Body of pancreas (tissue), 4 donors: ENCODE results near the gene SLC25A19. TPM values are rescaled to one million over a fixed set of nuclear protein-coding genes. Genes with fewer than 3 reads are reported as not detected.
A peak's percentile ranks its signal among the peaks of the same experiment; 100 is the strongest.

Experiments used
- ATAC-seq: fragments of 150-250 bp; one replicate; pipeline ENCODE4 v1.9.1; 2016
- DNase-seq, 4 donors: peaks; one replicate each; pipeline ENCODE4 v3.0.0-alpha.2; 2019
- H3K27ac ChIP-seq, 4 donors: fragments of 200-600 bp; sonication (generic); 1 replicate in 3 of 4; 2 replicates in 1 of 4; pipeline versions ENCODE4 v1.5.1 to v1.6.1; 2016 to 2019; ENCODE audit warnings: mild to moderate bottlenecking in 1 of 4, mixed read lengths in 1 of 4, moderate library complexity in 1 of 4
- H3K27me3 ChIP-seq, 2 donors: fragments of 200-600 bp; sonication (generic); one replicate each; pipeline ENCODE4 v1.6.0; 2016; ENCODE audit warnings: mild to moderate bottlenecking in 1 of 2
- H3K36me3 ChIP-seq, 2 donors: fragments of 200-600 bp; sonication (generic); replicated peaks in 1 of 2; 2 replicates each; pipeline ENCODE4 v1.5.1; 2016; ENCODE audit warnings: low read depth in 2 of 2; ENCODE audit not compliant: insufficient read depth in 1 of 2
- H3K4me1 ChIP-seq: fragments of 200-600 bp; sonication (generic); one replicate; pipeline ENCODE4 v1.6.0; 2016
- H3K4me3 ChIP-seq, 2 donors: fragments of 200-600 bp; sonication (generic); 1 replicate in 1 of 2; 2 replicates in 1 of 2; pipeline ENCODE4 v1.5.1; 2016 to 2019
- H3K9me3 ChIP-seq, 3 donors: fragments of 200-600 bp; sonication (generic); 1 replicate in 2 of 3; 2 replicates in 1 of 3; pipeline ENCODE4 v1.5.1; 2016
- POLR2A ChIP-seq, 3 donors: fragments of 450-650 bp; IDR thresholded peaks; one replicate each; pipeline ENCODE4 v1.6.1; 2016; ENCODE audit warnings: antibody characterized with exemption in 3 of 3, mild to moderate bottlenecking in 2 of 3
- WGBS, 2 donors: methylation state at CpG; one replicate each; pipeline ENCODE4 v1.1.5; 2017; 5-methylcytosine and 5-hydroxymethylcytosine counted together
- intact Hi-C: fragments of 100-400 bp; cut with DNase I; formaldehyde crosslinking; loops from one replicate; pipeline ENCODE4 v1.15.1; 2023
- total RNA-seq, 2 donors: library from RNA; depleted of rRNA; stranded (reverse); fragments of >200 nt; gene quantifications; one replicate each; pipeline ENCODE4 v1.1.0, GENCODE V29; 2016
- TF ChIP-seq, protein P1 (sequence below), 7 experiments: fragments of 450-650 bp in 4 of 7; fragments of 200-600 bp in 3 of 7; sonication (generic) in 3 of 7; IDR thresholded peaks; one replicate each; pipeline ENCODE4 v1.5.1; 2016 to 2019; ENCODE audit warnings: antibody characterized with exemption in 7 of 7

SLC25A19 gene
- total RNA-seq, 2 donors from 2014 or later: 7.6 to 8.3 TPM

DNA sequence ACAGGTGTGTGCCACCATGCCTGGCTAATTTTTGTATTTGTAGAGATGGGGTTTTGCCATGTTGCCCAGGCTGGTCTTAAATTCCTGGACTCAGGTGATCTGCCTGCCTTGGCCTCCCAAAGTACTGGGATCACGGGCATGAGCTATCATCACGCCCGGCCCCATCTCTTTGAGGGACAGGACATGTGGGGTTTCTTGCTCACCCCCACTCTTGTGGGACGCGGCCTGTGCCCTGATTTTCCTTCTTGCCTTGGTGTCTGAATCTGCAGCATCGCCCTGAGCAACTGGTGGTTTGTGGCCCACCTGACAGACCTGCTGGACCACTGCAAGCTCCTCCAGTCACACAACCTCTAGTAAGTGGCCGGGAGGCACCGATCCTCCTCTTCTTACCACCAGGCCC is 58.2 kb downstream of the SLC25A19 start:
- ATAC-seq (no peak), DNase-seq (no peak)
- 91 to 100% methylated on average over 6 to 7 of the region's 8 CpGs for WGBS, 2 donors
- H3K9me3 ChIP-seq: no peaks in the 10 kb centered on the region
- peaks cover 14 to 25% of the 10 kb centered on the region in 2 donors for H3K36me3 ChIP-seq
- no peak overlapping the region for H3K4me3 ChIP-seq
- H3K4me1 ChIP-seq: peaks cover 8% of the 10 kb centered on the region
- no peaks in the 10 kb centered on the region for H3K27me3 ChIP-seq
- intact Hi-C loops: no loop called here
- TF ChIP-seq, protein P1, sequence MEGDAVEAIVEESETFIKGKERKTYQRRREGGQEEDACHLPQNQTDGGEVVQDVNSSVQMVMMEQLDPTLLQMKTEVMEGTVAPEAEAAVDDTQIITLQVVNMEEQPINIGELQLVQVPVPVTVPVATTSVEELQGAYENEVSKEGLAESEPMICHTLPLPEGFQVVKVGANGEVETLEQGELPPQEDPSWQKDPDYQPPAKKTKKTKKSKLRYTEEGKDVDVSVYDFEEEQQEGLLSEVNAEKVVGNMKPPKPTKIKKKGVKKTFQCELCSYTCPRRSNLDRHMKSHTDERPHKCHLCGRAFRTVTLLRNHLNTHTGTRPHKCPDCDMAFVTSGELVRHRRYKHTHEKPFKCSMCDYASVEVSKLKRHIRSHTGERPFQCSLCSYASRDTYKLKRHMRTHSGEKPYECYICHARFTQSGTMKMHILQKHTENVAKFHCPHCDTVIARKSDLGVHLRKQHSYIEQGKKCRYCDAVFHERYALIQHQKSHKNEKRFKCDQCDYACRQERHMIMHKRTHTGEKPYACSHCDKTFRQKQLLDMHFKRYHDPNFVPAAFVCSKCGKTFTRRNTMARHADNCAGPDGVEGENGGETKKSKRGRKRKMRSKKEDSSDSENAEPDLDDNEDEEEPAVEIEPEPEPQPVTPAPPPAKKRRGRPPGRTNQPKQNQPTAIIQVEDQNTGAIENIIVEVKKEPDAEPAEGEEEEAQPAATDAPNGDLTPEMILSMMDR (IDR thresholded peaks at IDR 0.05): no peak
- no peak for TF ChIP-seq POLR2A (IDR thresholded peaks at IDR 0.05)
- H3K27ac ChIP-seq: no peak overlapping the region

DNA sequence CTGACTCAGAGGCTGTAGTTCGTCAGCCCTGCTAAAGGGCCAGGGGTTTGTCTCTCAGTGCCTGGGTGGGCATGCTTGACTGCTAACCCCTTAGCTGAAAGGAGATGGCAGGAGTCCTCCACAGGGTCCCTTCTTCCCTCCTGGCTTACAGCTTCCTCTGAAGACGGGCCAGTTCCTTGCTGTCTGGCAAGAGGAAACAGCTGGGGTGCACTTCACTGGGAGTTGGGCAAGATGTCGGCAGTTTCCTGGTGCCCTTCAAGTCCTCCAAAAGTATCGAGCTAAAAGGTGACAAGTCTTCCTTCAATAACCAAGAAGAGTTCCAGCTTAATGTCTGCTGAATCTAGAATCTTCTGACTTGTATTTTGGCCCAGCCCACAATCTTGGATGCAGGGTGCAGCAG is 60.4 kb downstream of the SLC25A19 start:
- no peak for ATAC-seq
- Histone ChIP-seq H3K4me3 (no peak overlapping the region), H3K36me3 (peaks cover 14 to 27% of the 10 kb centered on the region in 2 donors), H3K4me1 (peaks cover 8% of the 10 kb centered on the region), H3K9me3 (no peaks in the 10 kb centered on the region), H3K27me3 (no peaks in the 10 kb centered on the region), H3K27ac (peak overlapping the region in 2 of 4 donors; percentile 52 to 67)
- peak in 1 of 4 donors; percentile 56 for DNase-seq
- WGBS, 2 donors: 72 to 80% methylated on average over 4 of the region's 4 CpGs
- no peak for TF ChIP-seq POLR2A (IDR thresholded peaks at IDR 0.05)
- TF ChIP-seq, protein P1 (IDR thresholded peaks at IDR 0.05): no peak
- intact Hi-C loops: no loop called here

DNA sequence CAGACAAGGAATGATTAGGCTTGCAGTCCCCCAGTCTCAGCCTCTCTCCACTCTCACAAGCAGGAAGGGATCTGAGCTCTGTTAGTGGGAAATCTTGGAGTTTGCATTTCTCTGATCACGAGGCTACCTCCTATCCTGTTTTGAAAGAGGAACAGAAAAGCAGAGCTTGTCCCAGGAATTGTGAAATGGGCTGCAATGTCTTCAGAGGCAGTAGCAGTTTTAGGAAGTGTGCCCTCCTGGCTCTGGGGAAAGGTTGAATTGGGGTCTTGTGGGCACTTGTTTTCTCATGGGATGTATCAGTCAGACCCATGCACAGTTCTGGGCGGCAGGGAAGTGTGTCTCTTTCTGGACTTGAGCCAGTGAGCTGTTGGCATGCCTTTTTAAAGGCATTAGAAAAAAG is 60.9 kb downstream of the SLC25A19 start:
- Histone ChIP-seq H3K27me3 (no peaks in the 10 kb centered on the region), H3K27ac (peak overlapping the region in 2 of 4 donors; percentile 52 to 67), H3K4me3 (no peak overlapping the region), H3K4me1 (peaks cover 8% of the 10 kb centered on the region), H3K9me3 (no peaks in the 10 kb centered on the region), H3K36me3 (peaks cover 14 to 27% of the 10 kb centered on the region in 2 donors)
- intact Hi-C loops: no loop called here
- 58 to 71% methylated on average over 2 of the region's 2 CpGs for WGBS, 2 donors
- peak in 1 of 4 donors; percentile 70 for DNase-seq
- peak; percentile 25 for ATAC-seq
- TF ChIP-seq, protein P1 (IDR thresholded peaks at IDR 0.05): no peak
- TF ChIP-seq POLR2A (IDR thresholded peaks at IDR 0.05): no peak

DNA sequence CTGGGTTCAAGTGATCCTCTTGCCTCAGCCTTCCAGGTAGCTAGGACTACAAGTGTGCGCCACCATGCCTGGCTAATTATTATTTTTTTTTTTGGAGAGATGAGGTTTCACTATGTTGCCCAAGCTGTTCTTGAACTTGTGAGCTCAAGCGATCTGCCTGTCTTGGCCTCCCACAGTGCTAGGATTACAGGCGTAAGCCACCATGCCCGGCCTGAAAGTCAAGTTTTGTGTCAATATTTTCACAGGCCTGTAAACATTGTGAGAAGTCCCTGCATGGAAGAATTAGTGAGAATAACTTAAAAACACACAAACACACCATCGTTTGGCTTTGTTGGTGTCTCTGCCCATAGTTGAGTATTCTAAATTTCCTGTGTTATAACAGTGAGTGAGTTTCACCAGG is 61.5 kb downstream of the SLC25A19 start:
- TF ChIP-seq, protein P1 (IDR thresholded peaks at IDR 0.05): no peak
- no peak for TF ChIP-seq POLR2A (IDR thresholded peaks at IDR 0.05)

DNA sequence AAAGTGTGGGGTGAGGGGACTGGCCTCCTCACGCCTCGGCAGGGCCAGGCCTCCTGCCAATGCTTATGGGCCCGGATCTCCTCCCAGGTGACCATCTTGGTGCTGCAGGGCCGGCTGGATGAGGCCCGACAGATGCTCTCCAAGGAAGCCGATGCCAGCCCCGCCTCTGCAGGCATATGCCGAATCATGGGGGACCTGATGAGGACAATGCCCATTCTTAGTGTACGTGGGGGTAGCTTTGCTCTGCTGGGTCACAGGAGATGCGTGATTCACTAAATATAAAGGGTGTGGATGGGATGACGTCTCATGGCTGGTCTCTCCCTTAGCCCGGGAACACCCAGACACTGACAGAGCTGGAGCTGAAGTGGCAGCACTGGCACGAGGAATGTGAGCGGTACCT is 64.2 kb downstream of the SLC25A19 start:
- no peak for TF ChIP-seq POLR2A (IDR thresholded peaks at IDR 0.05)
- TF ChIP-seq, protein P1 (IDR thresholded peaks at IDR 0.05): no peak
- no peak overlapping the region for H3K27ac ChIP-seq
- no peak for ATAC-seq

More for the DNA sequence above, 61.5 kb downstream of the SLC25A19 start:
- ATAC-seq: no peak
- WGBS, 2 donors: 78 to 81% methylated on average over 5 of the region's 5 CpGs
- Histone ChIP-seq H3K9me3 (no peaks in the 10 kb centered on the region), H3K27me3 (no peaks in the 10 kb centered on the region), H3K4me3 (no peak overlapping the region), H3K4me1 (peaks cover 8% of the 10 kb centered on the region), H3K36me3 (peaks cover 11 to 27% of the 10 kb centered on the region in 2 donors), H3K27ac (peak overlapping the region in 1 of 4 donors; percentile 12)
- intact Hi-C loops: no loop called here
- DNase-seq: no peak

More for the DNA sequence above, 64.2 kb downstream of the SLC25A19 start:
- DNase-seq: no peak
- H3K4me1 ChIP-seq: peaks cover 8% of the 10 kb centered on the region
- WGBS, 2 donors: 78 to 84% methylated on average over 13 to 14 of the region's 14 CpGs
- intact Hi-C loops: no loop called here
- peaks cover 0 to 27% of the 10 kb centered on the region in 2 donors for H3K36me3 ChIP-seq
- H3K9me3 ChIP-seq: no peaks in the 10 kb centered on the region
- no peaks in the 10 kb centered on the region for H3K27me3 ChIP-seq
- H3K4me3 ChIP-seq: no peak overlapping the region
